ENCODE results near the gene CCDC47.

DNA sequence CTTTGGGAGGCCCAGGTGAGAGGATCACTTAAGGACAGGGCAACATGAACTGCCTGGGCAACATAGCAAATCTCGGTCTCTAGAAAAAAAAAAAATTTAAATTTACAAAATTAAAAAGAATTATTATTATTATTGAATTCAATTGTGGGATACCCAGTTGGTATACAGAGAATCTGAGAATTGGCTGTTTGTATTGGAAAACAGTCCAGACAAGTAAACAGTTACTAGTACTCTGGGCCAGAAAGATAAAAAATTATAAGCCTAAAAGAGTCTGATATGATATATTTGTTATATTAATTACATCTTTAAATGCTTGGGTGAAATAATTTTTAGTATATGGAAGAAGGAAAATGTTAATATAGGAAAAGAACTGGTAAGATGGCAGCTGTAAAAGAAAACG, 15.0 kb downstream of the CCDC47 start:
- TF ChIP-seq CTCF (IDR thresholded peaks at IDR 0.05 in 2 of 3, conservative IDR thresholded peaks at IDR 0.05 in 1 of 3; ENCODE audit: borderline replicate concordance in 1 of 3, insufficient read depth in 1 of 3, low read depth in 2 of 3, low read length in 2 of 3), result no peak
- no peak for TF ChIP-seq POLR2A (IDR thresholded peaks at IDR 0.05; ENCODE audit: borderline replicate concordance, extremely low read depth, insufficient read depth, insufficient read length)
- TF ChIP-seq, protein P1, sequence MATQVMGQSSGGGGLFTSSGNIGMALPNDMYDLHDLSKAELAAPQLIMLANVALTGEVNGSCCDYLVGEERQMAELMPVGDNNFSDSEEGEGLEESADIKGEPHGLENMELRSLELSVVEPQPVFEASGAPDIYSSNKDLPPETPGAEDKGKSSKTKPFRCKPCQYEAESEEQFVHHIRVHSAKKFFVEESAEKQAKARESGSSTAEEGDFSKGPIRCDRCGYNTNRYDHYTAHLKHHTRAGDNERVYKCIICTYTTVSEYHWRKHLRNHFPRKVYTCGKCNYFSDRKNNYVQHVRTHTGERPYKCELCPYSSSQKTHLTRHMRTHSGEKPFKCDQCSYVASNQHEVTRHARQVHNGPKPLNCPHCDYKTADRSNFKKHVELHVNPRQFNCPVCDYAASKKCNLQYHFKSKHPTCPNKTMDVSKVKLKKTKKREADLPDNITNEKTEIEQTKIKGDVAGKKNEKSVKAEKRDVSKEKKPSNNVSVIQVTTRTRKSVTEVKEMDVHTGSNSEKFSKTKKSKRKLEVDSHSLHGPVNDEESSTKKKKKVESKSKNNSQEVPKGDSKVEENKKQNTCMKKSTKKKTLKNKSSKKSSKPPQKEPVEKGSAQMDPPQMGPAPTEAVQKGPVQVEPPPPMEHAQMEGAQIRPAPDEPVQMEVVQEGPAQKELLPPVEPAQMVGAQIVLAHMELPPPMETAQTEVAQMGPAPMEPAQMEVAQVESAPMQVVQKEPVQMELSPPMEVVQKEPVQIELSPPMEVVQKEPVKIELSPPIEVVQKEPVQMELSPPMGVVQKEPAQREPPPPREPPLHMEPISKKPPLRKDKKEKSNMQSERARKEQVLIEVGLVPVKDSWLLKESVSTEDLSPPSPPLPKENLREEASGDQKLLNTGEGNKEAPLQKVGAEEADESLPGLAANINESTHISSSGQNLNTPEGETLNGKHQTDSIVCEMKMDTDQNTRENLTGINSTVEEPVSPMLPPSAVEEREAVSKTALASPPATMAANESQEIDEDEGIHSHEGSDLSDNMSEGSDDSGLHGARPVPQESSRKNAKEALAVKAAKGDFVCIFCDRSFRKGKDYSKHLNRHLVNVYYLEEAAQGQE (IDR thresholded peaks at IDR 0.05; ENCODE audit: low read depth), result no peak
- no peak for TF ChIP-seq JUND (IDR thresholded peaks at IDR 0.05)
- TF ChIP-seq, protein P2, sequence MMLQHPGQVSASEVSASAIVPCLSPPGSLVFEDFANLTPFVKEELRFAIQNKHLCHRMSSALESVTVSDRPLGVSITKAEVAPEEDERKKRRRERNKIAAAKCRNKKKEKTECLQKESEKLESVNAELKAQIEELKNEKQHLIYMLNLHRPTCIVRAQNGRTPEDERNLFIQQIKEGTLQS (IDR thresholded peaks at IDR 0.05), result no peak
- no peak for TF ChIP-seq EZH2phosphoT487 (IDR thresholded peaks at IDR 0.05; ENCODE audit: borderline replicate concordance)
- no peak for TF ChIP-seq EZH2 (IDR thresholded peaks at IDR 0.05)
- TF ChIP-seq YY1 (IDR thresholded peaks at IDR 0.05; ENCODE audit: extremely low read depth, insufficient replicate concordance, low read depth, low read length), result no peak
